Stomach (tissue), 9 donors: ENCODE measurements around the gene C2orf69. TPM values are rescaled to one million over a fixed set of nuclear protein-coding genes. Genes with fewer than 3 reads are reported as not detected.

Experiments
- DNase-seq, 2 donors: peaks; one replicate each; pipeline versions ENCODE4 v3.0.0 to v3.0.0-alpha.2; 2013 to 2019
- H3K27ac ChIP-seq, 5 donors: fragments of 200-600 bp in 4 of 5; sonication (generic) in 4 of 5; one replicate each; pipeline ENCODE4 v1.5.1; 2013 to 2019; ENCODE audit warnings: mild to moderate bottlenecking in 1 of 5, moderate library complexity in 1 of 5
- H3K27me3 ChIP-seq, 3 donors: fragments of 200-600 bp; sonication (generic); one replicate each; pipeline ENCODE4 v1.5.1; 2017 to 2019; ENCODE audit warnings: mixed run types in 1 of 3
- H3K36me3 ChIP-seq, 4 donors: fragments of 200-600 bp; sonication (generic); 1 replicate in 3 of 4; 2 replicates in 1 of 4; pipeline ENCODE4 v1.5.1; 2016 to 2019
- H3K4me1 ChIP-seq, 4 donors: fragments of 200-600 bp; sonication (generic); one replicate each; pipeline ENCODE4 v1.5.1; 2016 to 2019
- H3K4me3 ChIP-seq, 4 donors: fragments of 200-600 bp; sonication (generic) in 3 of 4; one replicate each; pipeline ENCODE4 v1.5.1; 2016 to 2019; ENCODE audit warnings: mild to moderate bottlenecking in 1 of 4
- H3K9me3 ChIP-seq, 4 donors: fragments of 200-600 bp; sonication (generic); one replicate each; pipeline ENCODE4 v1.5.1; 2016 to 2019
- EP300 ChIP-seq: sonication (generic); formaldehyde crosslinking; IDR thresholded peaks from one replicate; pipeline ENCODE4 v1.6.1; 2017; ENCODE audit warnings: antibody characterized with exemption
- POLR2A ChIP-seq, 4 donors: fragments of 450-650 bp; IDR thresholded peaks; one replicate each; pipeline ENCODE4 v1.6.1; 2016; ENCODE audit warnings: antibody characterized with exemption in 4 of 4, control low read depth in 2 of 4, mild to moderate bottlenecking in 1 of 4, moderate library complexity in 1 of 4
- POLR2AphosphoS5 ChIP-seq, 3 donors: sonication (generic); formaldehyde crosslinking; IDR thresholded peaks; one replicate each; pipeline ENCODE4 v1.6.1; 2016; ENCODE audit warnings: antibody characterized with exemption in 3 of 3
- WGBS, 5 donors: extraction: QIAGEN DNeasy Blood & Tissue Kit in 3 of 5; methylation state at CpG; one replicate each; pipeline versions ENCODE4 v1.1.5 to v1.1.7; 2013 to 2018; 5-methylcytosine and 5-hydroxymethylcytosine counted together
- intact Hi-C: fragments of 100-400 bp; cut with DNase I; formaldehyde crosslinking; loops from one replicate; pipeline ENCODE4 v1.15.1; 2023; ENCODE audit warnings: low total_unique reads
- polyA plus RNA-seq, 3 donors: library from polyadenylated mRNA; stranded (reverse); fragments of 200-250 nt; gene quantifications; one replicate each; pipeline ENCODE4 v1.2.3, GENCODE V29; 2013
- total RNA-seq, 5 donors: library from RNA; depleted of rRNA; stranded (reverse); fragments of >200 nt; gene quantifications; one replicate each; pipeline versions ENCODE4 v1.1.0 to v1.2.3, GENCODE V29; 2014 to 2016
- TF ChIP-seq, protein P1 (sequence below), 7 experiments: fragments of 450-650 bp in 4 of 7; fragments of 200-600 bp in 3 of 7; sonication (generic) in 3 of 7; IDR thresholded peaks; one replicate each; pipeline ENCODE4 v1.5.1; 2016 to 2019; ENCODE audit warnings: antibody characterized with exemption in 7 of 7, control low read depth in 2 of 7, mild to moderate bottlenecking in 1 of 7
- donor health status: healthy with polysubstance abuse.
- donor health status: Bipolar disorder and iron deficiency.
- donor health status: healthy.

The C2orf69 gene
- total and polyA plus RNA-seq, 8 donors: 2.0 to 29.8 (median 7.3) TPM

- Histone ChIP-seq H3K4me3 (no peak overlapping the region), H3K27ac (no peak overlapping the region), H3K27me3 (no peaks in the 10 kb centered on the region), H3K36me3 (peaks cover 11 to 45% (median 40%) of the 10 kb centered on the region in 4 donors), H3K9me3 (no peaks in the 10 kb centered on the region), H3K4me1 (no peaks in the 10 kb centered on the region)
- TF ChIP-seq POLR2AphosphoS5 (IDR thresholded peaks at IDR 0.05): no peak
- TF ChIP-seq, protein P1, sequence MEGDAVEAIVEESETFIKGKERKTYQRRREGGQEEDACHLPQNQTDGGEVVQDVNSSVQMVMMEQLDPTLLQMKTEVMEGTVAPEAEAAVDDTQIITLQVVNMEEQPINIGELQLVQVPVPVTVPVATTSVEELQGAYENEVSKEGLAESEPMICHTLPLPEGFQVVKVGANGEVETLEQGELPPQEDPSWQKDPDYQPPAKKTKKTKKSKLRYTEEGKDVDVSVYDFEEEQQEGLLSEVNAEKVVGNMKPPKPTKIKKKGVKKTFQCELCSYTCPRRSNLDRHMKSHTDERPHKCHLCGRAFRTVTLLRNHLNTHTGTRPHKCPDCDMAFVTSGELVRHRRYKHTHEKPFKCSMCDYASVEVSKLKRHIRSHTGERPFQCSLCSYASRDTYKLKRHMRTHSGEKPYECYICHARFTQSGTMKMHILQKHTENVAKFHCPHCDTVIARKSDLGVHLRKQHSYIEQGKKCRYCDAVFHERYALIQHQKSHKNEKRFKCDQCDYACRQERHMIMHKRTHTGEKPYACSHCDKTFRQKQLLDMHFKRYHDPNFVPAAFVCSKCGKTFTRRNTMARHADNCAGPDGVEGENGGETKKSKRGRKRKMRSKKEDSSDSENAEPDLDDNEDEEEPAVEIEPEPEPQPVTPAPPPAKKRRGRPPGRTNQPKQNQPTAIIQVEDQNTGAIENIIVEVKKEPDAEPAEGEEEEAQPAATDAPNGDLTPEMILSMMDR (IDR thresholded peaks at IDR 0.05): no peak
- TF ChIP-seq EP300: no peak
- no peak for TF ChIP-seq POLR2A (IDR thresholded peaks at IDR 0.05)
- intact Hi-C loops: no loop called here
- no peak for DNase-seq
Observed at GRCh38 chr2:199928626-199929025, 17.5 kb downstream of the C2orf69 start.

GRCh38 chr2:199929262-199929661 lies 18.2 kb downstream of the C2orf69 start:
- intact Hi-C loops: no loop called here
- TF ChIP-seq POLR2AphosphoS5 (IDR thresholded peaks at IDR 0.05) (no peak), EP300 (no peak), POLR2A (IDR thresholded peaks at IDR 0.05) (no peak)
- TF ChIP-seq, protein P1 (IDR thresholded peaks at IDR 0.05): no peak
- Histone ChIP-seq H3K27ac (no peak overlapping the region), H3K9me3 (no peaks in the 10 kb centered on the region), H3K4me3 (no peak overlapping the region), H3K4me1 (no peaks in the 10 kb centered on the region), H3K27me3 (no peaks in the 10 kb centered on the region), H3K36me3 (peaks cover 11 to 46% (median 40%) of the 10 kb centered on the region in 4 donors)
- no peak for DNase-seq
- 57 to 73% (median 67%) methylated on average over 2 of the region's 2 CpGs for WGBS, 5 donors

DNA sequence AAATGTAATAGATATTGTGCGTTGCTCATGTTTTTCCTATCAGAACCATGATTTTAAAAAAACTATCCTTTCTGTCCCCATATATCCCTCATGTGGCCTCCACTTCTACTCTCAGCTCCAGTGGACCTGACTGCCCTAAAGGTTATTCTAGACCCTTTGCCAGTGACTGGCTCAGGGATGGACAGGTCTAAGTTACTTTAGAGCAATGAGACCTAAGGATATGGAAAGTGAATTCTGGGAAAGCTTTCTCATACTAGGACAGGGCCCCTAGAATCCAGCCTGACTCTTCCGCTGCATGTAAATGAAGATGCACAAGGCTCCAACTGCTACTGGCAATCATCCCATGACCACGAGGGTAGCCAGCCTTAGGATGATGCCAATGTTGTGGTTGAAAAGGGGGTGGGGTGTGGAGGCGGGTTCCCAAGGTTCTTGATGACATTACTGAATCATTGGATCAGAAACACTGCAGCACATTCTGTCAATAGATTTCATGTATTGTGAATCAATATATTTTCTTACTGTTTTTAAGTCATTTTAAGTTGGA lies 21.3 kb downstream of the C2orf69 start:
- Histone ChIP-seq H3K27ac (no peak overlapping the region), H3K9me3 (no peaks in the 10 kb centered on the region), H3K36me3 (peaks cover 11 to 68% (median 59%) of the 10 kb centered on the region in 4 donors), H3K27me3 (no peaks in the 10 kb centered on the region), H3K4me3 (no peak overlapping the region), H3K4me1 (no peaks in the 10 kb centered on the region)
- intact Hi-C loops: no loop called here
- no peak for TF ChIP-seq EP300
- TF ChIP-seq POLR2A (IDR thresholded peaks at IDR 0.05): no peak
- TF ChIP-seq POLR2AphosphoS5 (IDR thresholded peaks at IDR 0.05): no peak
- TF ChIP-seq, protein P1 (IDR thresholded peaks at IDR 0.05): no peak
- no peak for DNase-seq
- WGBS, 5 donors: 73 to 86% (median 75%) methylated on average over 4 of the region's 4 CpGs

GRCh38 chr2:199933466-199933865 lies 22.4 kb downstream of the C2orf69 start:
- H3K27ac ChIP-seq: no peak overlapping the region
- H3K9me3 ChIP-seq: no peaks in the 10 kb centered on the region
- H3K4me3 ChIP-seq: no peak overlapping the region
- intact Hi-C loops: no loop called here
- H3K27me3 ChIP-seq: no peaks in the 10 kb centered on the region
- H3K36me3 ChIP-seq: peaks cover 11 to 79% (median 68%) of the 10 kb centered on the region in 4 donors
- TF ChIP-seq, protein P1 (IDR thresholded peaks at IDR 0.05): no peak
- TF ChIP-seq EP300 (no peak), POLR2AphosphoS5 (IDR thresholded peaks at IDR 0.05) (no peak), POLR2A (IDR thresholded peaks at IDR 0.05) (no peak)
- WGBS, 5 donors: 54 to 66% (median 61%) methylated on average over 3 of the region's 3 CpGs
- H3K4me1 ChIP-seq: no peaks in the 10 kb centered on the region
- DNase-seq: no peak
